Large intestine (tissue), 12 donors: ENCODE results near the gene TXN2. TPM values are rescaled to one million over a fixed set of nuclear protein-coding genes. Genes with fewer than 3 reads are reported as not detected.
"Not testable (repeated sequence)": the region's sequence is repeated elsewhere in the genome, so short reads cannot be mapped to it uniquely, and the experiment has no call there.

Experiments
- DNase-seq, 2 donors: peaks; one replicate each; pipeline versions ENCODE4 v3.0.0 to v3.0.0-alpha.2; 2013
- H3K27ac ChIP-seq: one replicate; pipeline ENCODE4 v1.5.1; 2013; ENCODE audit warnings: low read length
- H3K27me3 ChIP-seq: 2 replicates; pipeline ENCODE4 v1.6.1; 2013; ENCODE audit warnings: low read length; ENCODE audit not compliant: control insufficient read depth, insufficient read depth
- H3K36me3 ChIP-seq: 2 replicates; pipeline ENCODE4 v1.6.1; 2013; ENCODE audit warnings: low read length; ENCODE audit not compliant: control insufficient read depth, insufficient read depth
- H3K4me1 ChIP-seq: one replicate; pipeline ENCODE4 v1.6.1; 2013; ENCODE audit warnings: low read length; ENCODE audit not compliant: control insufficient read depth, insufficient read depth
- H3K4me3 ChIP-seq: one replicate; pipeline ENCODE4 v1.5.1; 2013; ENCODE audit warnings: low read length
- H3K9me3 ChIP-seq: one replicate; pipeline ENCODE4 v1.6.1; 2013; ENCODE audit warnings: mild to moderate bottlenecking, low read depth, low read length, moderate library complexity; ENCODE audit not compliant: control insufficient read depth
- WGBS: methylation state at CpG from one replicate; pipeline ENCODE4 v1.1.5; 2013; ENCODE audit warnings: low lambda C conversion rate; ENCODE audit not compliant: insufficient coverage; 5-methylcytosine and 5-hydroxymethylcytosine counted together
- long read RNA-seq, 11 donors: transcript quantifications; one replicate each; lab custom pipeline, GENCODE V29; 2026
- polyA plus RNA-seq: library from polyadenylated mRNA; unstranded; fragments of 120-200 nt; gene quantifications from one replicate; pipeline ENCODE4 v1.2.1, GENCODE V29; 2013

Gene TXN2, protein sequence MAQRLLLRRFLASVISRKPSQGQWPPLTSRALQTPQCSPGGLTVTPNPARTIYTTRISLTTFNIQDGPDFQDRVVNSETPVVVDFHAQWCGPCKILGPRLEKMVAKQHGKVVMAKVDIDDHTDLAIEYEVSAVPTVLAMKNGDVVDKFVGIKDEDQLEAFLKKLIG
- polyA plus RNA-seq, result 85.9 TPM
- long read RNA-seq, donor 1, transcript TXN2-201 (4 exons, 1,736 nt), result major isoform, 40 of 50 reads
- long read RNA-seq, donor 1, partial matches to known transcripts, result 9 of 50 reads
- long read RNA-seq, donor 1, other reads (novel, unspliced or antisense), result 0 of 50 reads
- long read RNA-seq, donor 2, transcript TXN2-201 (4 exons, 1,736 nt), result major isoform, 56 of 87 reads
- long read RNA-seq, donor 2, partial matches to known transcripts, result 24 of 87 reads
- long read RNA-seq, donor 2, other reads (novel, unspliced or antisense), result 0 of 87 reads
- long read RNA-seq, donor 3, transcript TXN2-201 (4 exons, 1,736 nt), result major isoform, 75 of 185 reads
- long read RNA-seq, donor 3, partial matches to known transcripts, result 100 of 185 reads
- long read RNA-seq, donor 3, other reads (novel, unspliced or antisense), result 0 of 185 reads
- long read RNA-seq, donor 4, transcript TXN2-201 (4 exons, 1,736 nt), result major isoform, 9 of 9 reads
- long read RNA-seq, donor 4, partial matches to known transcripts, result 0 of 9 reads
- long read RNA-seq, donor 4, other reads (novel, unspliced or antisense), result 0 of 9 reads
- long read RNA-seq, donor 5, transcript TXN2-201 (4 exons, 1,736 nt), result major isoform, 36 of 45 reads
- long read RNA-seq, donor 5, partial matches to known transcripts, result 9 of 45 reads
- long read RNA-seq, donor 5, other reads (novel, unspliced or antisense), result 0 of 45 reads
- long read RNA-seq, donor 6, transcript TXN2-201 (4 exons, 1,736 nt), result major isoform, 45 of 76 reads
- long read RNA-seq, donor 6, partial matches to known transcripts, result 31 of 76 reads
- long read RNA-seq, donor 6, other reads (novel, unspliced or antisense), result 0 of 76 reads
- long read RNA-seq, donor 7, transcript TXN2-201 (4 exons, 1,736 nt), result major isoform, 20 of 28 reads
- long read RNA-seq, donor 7, partial matches to known transcripts, result 6 of 28 reads
- long read RNA-seq, donor 7, other reads (novel, unspliced or antisense), result 0 of 28 reads
- long read RNA-seq, donor 8, transcript TXN2-201 (4 exons, 1,736 nt), result major isoform, 74 of 103 reads
- long read RNA-seq, donor 8, transcript TXN2-204 (4 exons, 1,280 nt), result minor isoform, 6 of 103 reads
- long read RNA-seq, donor 8, partial matches to known transcripts, result 20 of 103 reads
- long read RNA-seq, donor 8, other reads (novel, unspliced or antisense), result 0 of 103 reads
- long read RNA-seq, donor 9, transcript TXN2-201 (4 exons, 1,736 nt), result major isoform, 74 of 108 reads
- long read RNA-seq, donor 9, partial matches to known transcripts, result 25 of 108 reads
- long read RNA-seq, donor 9, other reads (novel, unspliced or antisense), result 0 of 108 reads
- long read RNA-seq, donor 10, transcript TXN2-201 (4 exons, 1,736 nt), result major isoform, 64 of 90 reads
- long read RNA-seq, donor 10, transcript TXN2-204 (4 exons, 1,280 nt), result minor isoform, 5 of 90 reads
- long read RNA-seq, donor 10, partial matches to known transcripts, result 18 of 90 reads
- long read RNA-seq, donor 10, other reads (novel, unspliced or antisense), result 0 of 90 reads
- long read RNA-seq, donor 11, transcript TXN2-201 (4 exons, 1,736 nt), result major isoform, 40 of 62 reads
- long read RNA-seq, donor 11, partial matches to known transcripts, result 21 of 62 reads
- long read RNA-seq, donor 11, other reads (novel, unspliced or antisense), result 0 of 62 reads

DNA sequence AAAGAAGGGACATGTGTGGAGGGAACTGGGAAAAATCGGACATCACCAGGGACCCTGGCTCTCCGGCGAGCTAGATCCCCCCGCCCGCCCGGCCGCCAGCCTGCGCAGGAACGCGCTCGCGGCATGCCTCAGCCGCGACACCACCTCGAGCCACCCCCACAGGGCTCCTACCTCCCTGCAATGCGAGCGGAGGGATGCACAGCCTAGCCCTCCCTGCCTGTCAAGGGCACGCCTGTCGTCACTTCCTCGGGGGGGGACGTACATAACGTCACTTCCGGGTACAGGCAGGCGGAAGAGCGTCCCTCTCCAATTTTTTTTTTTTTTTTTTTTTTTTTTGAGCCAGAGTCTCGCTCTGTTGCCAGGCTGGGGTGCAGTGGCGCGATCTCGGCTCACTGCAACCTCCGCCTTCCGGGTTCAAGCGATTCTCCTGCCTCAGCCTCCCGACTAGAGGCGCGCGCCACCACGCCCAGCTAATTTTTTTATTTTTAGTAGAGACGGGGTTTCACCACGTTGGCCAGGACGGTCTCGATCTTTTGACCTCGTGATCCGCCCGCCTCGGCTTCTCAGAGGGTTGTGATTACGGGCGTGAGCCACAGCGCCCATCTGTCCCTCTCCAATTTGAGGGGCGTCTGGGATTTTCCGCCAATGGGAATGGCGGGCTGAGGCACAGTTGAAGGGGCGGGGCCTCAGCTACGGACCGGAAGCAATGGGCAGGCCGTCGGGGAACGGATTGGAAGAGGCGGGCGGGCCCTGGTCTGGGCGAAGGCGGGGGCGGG, at the start of gene TXN2:
Gene TXN2, minus strand, starts transcription at position 248 of the 776 bp plus-strand sequence. CDS start 803 bp downstream, outside the sequence.
- DNase-seq, result peak; percentile 96 to 97
- H3K9me3 ChIP-seq, result no peaks in the 10 kb centered on the region
- WGBS, result no CpG with 5 or more reads among the region's 62 CpGs
- peak within 1 kb of the TSS; percentile 82 for H3K4me3 ChIP-seq
- peaks cover 34% of the 10 kb centered on the region for H3K36me3 ChIP-seq
- peaks cover 9% of the 10 kb centered on the region for H3K4me1 ChIP-seq
- no peaks in the 10 kb centered on the region for H3K27me3 ChIP-seq
- H3K27ac ChIP-seq, result peak within 1 kb of the TSS; percentile 98

DNA sequence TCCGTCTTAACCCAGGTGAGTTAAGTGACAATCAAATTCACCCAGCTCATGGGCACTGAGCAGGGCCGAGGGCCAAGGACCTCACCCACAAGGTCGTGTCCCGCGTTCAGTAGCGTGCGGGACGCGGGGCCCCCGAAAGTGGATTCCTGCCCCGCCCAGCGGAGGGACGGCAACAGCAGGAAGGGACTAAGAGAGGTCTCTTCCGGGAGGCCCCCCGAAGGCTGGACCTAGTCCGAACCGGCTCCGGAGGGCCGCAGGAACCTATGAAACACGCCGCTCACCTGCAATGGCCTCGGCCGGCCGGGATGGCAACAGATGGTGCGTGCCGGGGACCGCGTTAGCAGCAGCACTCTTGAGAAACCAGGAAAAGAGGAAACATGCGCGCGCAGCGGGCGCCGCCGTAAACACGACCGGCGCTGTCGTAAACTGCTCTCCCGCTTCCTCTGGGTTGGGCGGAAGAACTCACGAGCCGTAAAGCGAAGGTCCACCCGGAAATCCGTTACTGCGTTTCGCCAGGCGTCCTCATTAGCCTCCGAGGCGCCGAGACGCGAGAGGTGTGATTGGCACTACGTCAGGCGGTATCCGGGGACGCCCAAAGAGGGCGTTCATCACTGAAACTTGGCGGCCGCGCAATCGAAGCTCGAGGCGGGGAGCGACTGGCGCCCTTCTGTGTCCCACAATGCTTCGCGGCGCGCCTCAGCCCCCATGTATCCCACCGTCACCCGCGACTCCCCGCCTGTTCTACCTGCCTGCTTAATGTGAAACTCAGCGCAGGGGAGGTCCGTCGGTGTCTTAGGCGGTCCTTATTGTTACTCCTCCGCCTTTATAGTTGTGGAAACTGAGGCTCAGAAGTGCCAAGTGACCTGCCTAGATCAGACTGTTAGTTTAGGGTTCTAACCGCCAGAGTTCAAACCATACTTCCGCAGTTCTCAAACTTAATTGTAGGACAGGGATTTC, 47.6 kb upstream of the TXN2 start, which contains the start of gene EIF3D:
Gene EIF3D, minus strand, starts transcription at position 372 of the 957 bp plus-strand sequence. CDS start 3,045 bp downstream, outside the sequence.
- peak within 1 kb of the TSS; percentile 86 for H3K27ac ChIP-seq
- peak; percentile 100 for DNase-seq

DNA sequence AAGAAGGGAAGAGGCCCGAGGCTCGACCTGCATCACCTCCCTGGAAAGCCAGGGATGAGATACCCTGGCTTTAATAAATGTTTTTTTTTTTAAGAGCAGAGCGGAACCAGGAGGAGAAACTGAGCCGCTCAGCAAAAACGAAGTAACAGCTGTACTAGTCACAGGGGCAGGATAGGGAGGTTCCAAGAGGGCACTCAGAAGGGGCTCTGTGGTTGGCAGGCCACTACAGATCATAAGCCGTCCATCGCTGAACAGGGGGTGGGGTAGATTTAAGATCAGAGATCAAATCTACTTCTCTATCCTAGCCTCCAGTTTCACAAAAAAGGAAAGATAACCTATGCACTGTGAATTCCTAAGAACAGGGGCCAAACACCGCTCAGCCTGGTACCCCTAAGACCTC, 46.9 kb upstream of the TXN2 start:
- H3K9me3 ChIP-seq, result no peaks in the 10 kb centered on the region
- no peaks in the 10 kb centered on the region for H3K4me1 ChIP-seq
- no CpG with 5 or more reads among the region's 8 CpGs for WGBS
- peak in 1 of 2 donors; percentile 53 for DNase-seq
- H3K27me3 ChIP-seq, result no peaks in the 10 kb centered on the region
- peaks cover 36% of the 10 kb centered on the region for H3K36me3 ChIP-seq
- peak overlapping the region; percentile 97 for H3K4me3 ChIP-seq
- H3K27ac ChIP-seq, result peak overlapping the region; percentile 86

More for the DNA sequence above, 47.6 kb upstream of the TXN2 start, which contains the start of gene EIF3D:
- no peaks in the 10 kb centered on the region for H3K4me1 ChIP-seq
- peaks cover 29% of the 10 kb centered on the region for H3K36me3 ChIP-seq
- H3K9me3 ChIP-seq, result no peaks in the 10 kb centered on the region
- H3K27me3 ChIP-seq, result no peaks in the 10 kb centered on the region
- H3K4me3 ChIP-seq, result peak within 1 kb of the TSS; percentile 97
- no CpG with 5 or more reads among the region's 82 CpGs for WGBS

DNA sequence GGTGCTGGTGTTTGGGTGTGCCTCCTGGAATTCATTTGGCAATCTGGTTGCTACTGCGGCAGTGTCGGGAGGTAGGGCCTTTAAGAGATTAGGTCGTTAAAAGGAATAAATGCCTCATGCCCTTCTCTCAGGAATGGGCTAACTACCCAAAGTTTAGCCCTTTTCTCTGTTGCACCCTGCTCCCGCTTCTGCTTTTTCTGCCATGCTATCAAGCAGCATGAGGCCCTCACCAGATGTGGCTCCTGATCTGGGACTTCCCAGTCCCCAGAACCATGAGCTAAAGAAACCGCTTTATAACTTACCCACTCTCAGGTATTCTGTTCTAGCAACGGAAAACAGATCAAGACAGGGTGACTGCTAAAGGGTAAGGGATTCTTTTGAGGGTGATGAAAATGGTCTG, 41.2 kb upstream of the TXN2 start:
- H3K27me3 ChIP-seq, result no peaks in the 10 kb centered on the region
- H3K9me3 ChIP-seq, result no peaks in the 10 kb centered on the region
- peaks cover 91% of the 10 kb centered on the region for H3K36me3 ChIP-seq
- DNase-seq, result no peak
- H3K27ac ChIP-seq, result no peak overlapping the region
- H3K4me1 ChIP-seq, result no peaks in the 10 kb centered on the region
- no CpG with 5 or more reads among the region's 6 CpGs for WGBS
- no peak overlapping the region for H3K4me3 ChIP-seq

DNA sequence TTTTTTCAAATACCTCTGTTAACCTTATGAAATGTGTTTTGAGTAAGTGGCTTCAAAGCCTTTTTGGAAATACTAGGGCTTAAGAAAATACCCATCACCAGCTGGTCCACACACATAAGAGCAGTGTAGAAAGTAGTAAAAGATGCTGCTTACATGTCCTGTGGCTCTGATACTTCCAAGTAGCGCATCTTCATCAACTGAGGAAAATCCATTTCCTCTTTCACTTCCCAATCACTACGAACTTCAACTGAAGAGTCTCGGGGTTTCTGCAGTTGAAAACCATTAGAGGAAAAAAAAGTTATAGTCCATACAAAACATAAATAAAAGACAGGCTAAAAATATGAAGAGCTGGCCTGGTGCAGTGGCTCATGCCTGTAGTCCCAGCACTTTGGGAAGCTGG, 39.0 kb upstream of the TXN2 start:
- no peaks in the 10 kb centered on the region for H3K9me3 ChIP-seq
- no peaks in the 10 kb centered on the region for H3K27me3 ChIP-seq
- H3K4me3 ChIP-seq, result no peak overlapping the region
- no peaks in the 10 kb centered on the region for H3K4me1 ChIP-seq
- WGBS, result 92% methylated on average over 2 of the region's 3 CpGs
- no peak overlapping the region for H3K27ac ChIP-seq
- no peak for DNase-seq
- H3K36me3 ChIP-seq, result peaks cover 98% of the 10 kb centered on the region

DNA sequence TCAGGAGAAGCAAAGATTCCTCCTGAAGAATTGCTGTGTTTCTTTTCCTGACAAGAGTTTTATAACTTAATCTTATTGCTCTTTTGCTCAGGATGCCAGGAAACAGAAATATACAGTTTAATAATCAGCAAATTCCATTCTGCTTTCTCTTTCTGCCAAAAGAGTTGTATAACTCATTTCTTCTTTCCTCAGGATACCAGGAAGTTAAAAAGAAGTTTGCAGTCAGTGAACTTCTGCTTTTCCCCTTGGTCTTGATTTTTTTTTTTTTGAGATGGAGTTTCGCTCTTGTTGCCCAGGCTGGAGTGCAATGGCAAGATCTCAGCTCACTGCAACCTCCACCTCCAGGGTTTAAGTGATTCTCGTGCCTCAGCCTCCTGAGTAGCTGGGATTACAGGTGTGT, 38.5 kb upstream of the TXN2 start:
- not testable (repeated sequence) for H3K4me1 ChIP-seq, H3K4me3 ChIP-seq, H3K27ac ChIP-seq, H3K27me3 ChIP-seq, H3K9me3 ChIP-seq, DNase-seq
- no CpG with 5 or more reads among the region's 2 CpGs for WGBS
- peaks cover 97% of the 10 kb centered on the region for H3K36me3 ChIP-seq

DNA sequence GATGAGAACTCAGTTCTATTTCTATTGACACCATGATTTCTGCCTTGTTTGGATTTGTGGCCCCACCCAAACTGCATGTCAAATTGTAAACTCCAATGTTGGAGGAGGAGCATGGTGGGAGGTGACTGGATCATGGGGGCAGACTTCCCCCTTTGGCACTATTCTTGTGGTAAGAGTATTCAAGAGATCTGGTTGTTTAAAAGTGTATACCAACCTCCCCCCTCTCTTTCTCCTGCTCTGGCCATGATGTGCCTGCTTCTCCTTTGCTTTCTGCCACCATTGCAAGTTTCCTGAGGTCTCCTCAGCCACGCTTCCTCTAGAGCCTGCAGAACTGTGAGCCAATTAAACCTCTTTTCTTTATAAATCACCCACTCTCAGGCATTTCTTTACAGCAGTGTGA, 33.3 kb upstream of the TXN2 start:
- Histone ChIP-seq H3K27me3 (no peaks in the 10 kb centered on the region), H3K9me3 (no peaks in the 10 kb centered on the region), H3K4me1 (no peaks in the 10 kb centered on the region), H3K36me3 (peaks cover 91% of the 10 kb centered on the region), H3K27ac (no peak overlapping the region), H3K4me3 (no peak overlapping the region)
- WGBS, result 100% methylated on average over 1 of the region's 1 CpG
- no peak for DNase-seq

DNA sequence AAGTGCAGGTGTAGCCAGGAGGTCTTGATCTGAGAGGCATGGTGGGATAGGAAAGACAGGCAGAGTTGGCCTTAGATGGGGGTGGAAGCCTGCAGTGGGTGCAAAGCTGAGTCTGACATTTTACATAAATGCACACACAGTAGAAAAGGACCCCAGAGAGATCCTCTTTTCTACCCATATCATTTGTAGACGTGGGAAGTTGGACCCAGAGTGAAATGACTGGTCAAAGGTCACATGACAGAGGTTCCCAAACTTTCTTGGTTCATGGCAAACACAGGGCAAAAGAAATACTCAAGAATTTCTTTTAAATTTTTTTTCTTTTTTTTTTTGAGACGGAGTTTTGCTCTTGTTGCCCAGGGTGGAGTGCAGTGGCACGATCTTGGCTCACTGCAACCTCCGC, 31.6 kb upstream of the TXN2 start:
- DNase-seq, result no peak
- WGBS, result no CpG with 5 or more reads among the region's 4 CpGs
- peaks cover 74% of the 10 kb centered on the region for H3K36me3 ChIP-seq
- H3K4me3 ChIP-seq, result no peak overlapping the region
- no peaks in the 10 kb centered on the region for H3K27me3 ChIP-seq
- H3K4me1 ChIP-seq, result no peaks in the 10 kb centered on the region
- H3K27ac ChIP-seq, result no peak overlapping the region
- H3K9me3 ChIP-seq, result no peaks in the 10 kb centered on the region
